ENCODE data around the gene MMADHC.

GRCh38 chr2:149587220-149587949, at the start of gene MMADHC:
- no peak for TF ChIP-seq CTCF (conservative IDR thresholded peaks at IDR 0.05 in 1 of 2, IDR thresholded peaks at IDR 0.05 in 1 of 2; ENCODE audit: extremely low read depth in 1 of 2, insufficient read depth in 1 of 2, low read depth in 1 of 2, low read length in 2 of 2)
- TF ChIP-seq EZH2 (IDR thresholded peaks at IDR 0.05; ENCODE audit: borderline replicate concordance, low read length), result no peak

Data from mammary epithelial cell (primary cell).